GM10266 (cell line): ENCODE measurements around the gene RAB7A.

Experiments
- DNase-seq: peaks from one replicate; pipeline ENCODE4 v3.0.0; 2012; ENCODE audit errors: extremely low spot score
- CTCF ChIP-seq: IDR thresholded peaks from 2 replicates; pipeline ENCODE4 v1.5.1; 2012; ENCODE audit warnings: mild to moderate bottlenecking, low read depth; ENCODE audit not compliant: control insufficient read depth, insufficient read depth; ENCODE audit errors: missing control alignments

Gene RAB7A

GRCh38 chr3:128726023-128727016 is at the start of gene RAB7A:
TSS of gene RAB7A (plus strand) at chr3:128726183. CDS start at chr3:128795368, 69,185 bp downstream.
- no peak for TF ChIP-seq CTCF

GRCh38 chr3:128679338-128679737 is 46.6 kb upstream of the RAB7A start:
- DNase-seq: no peak

More at GRCh38 chr3:128726023-128727016, at the start of gene RAB7A:
- peak; percentile 98 for DNase-seq

GRCh38 chr3:128680603-128681368 is 45.2 kb upstream of the RAB7A start:
- TF ChIP-seq CTCF: peak; percentile 99
- DNase-seq: peak; percentile 95

More at GRCh38 chr3:128679338-128679737, 46.6 kb upstream of the RAB7A start:
- TF ChIP-seq CTCF: no peak

GRCh38 chr3:128681369-128681829 is 44.6 kb upstream of the RAB7A start:
- no peak for DNase-seq
- TF ChIP-seq CTCF: no peak

GRCh38 chr3:128683957-128684356 is 42.0 kb upstream of the RAB7A start:
- no peak for TF ChIP-seq CTCF

GRCh38 chr3:128684986-128685726 is 40.8 kb upstream of the RAB7A start:
- no peak for TF ChIP-seq CTCF
- DNase-seq: no peak

More at GRCh38 chr3:128683957-128684356, 42.0 kb upstream of the RAB7A start:
- no peak for DNase-seq
